Measurements from ENCODE around the gene ANKRD39.

DNA sequence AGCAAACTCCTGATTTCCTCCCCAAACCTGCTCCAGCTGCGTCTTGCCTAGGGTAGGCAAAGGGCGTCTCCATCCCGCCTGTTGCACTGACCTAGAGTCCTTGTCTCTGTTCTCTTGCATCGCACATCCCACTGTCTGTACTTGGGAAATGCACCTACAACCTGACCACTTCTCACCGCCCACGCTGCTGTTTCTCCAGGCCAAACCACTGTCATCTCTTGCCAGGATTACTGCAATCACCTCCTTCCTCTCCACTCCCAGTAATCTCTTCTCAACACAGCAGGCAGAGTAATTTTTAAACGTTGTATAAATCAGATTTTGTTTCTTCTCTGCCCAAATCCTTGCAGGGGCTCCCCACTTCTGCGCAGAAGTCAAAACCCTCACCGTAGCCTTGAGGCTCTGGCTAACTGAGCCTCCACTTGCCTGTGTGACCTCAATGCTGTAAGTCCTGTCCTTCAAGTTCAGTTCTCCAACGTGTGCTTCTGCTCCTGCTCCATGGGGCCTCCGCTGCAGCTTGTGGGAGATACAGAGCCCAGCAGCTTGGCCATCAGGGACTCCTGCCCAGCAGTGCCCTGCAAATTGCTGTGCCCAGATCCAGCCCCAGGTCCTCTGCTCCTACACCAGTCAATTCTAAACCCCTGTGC lies 39.8 kb upstream of the ANKRD39 start:
- TF ChIP-seq POLR2A (IDR thresholded peaks at IDR 0.05; ENCODE audit: low read depth, low read length): no peak
- no peak for TF ChIP-seq POLR2AphosphoS5 (IDR thresholded peaks at IDR 0.05; ENCODE audit: low read depth, low read length)

Data from GM12891 (cell line).